HuH-7.5 (cell line): ENCODE results near the gene SLF1.
"Not testable (repeated sequence)": the region's sequence is repeated elsewhere in the genome, so short reads cannot be mapped to it uniquely, and the experiment has no call there.

ENCODE experiments used
- DNase-seq: peaks from one replicate; pipeline ENCODE4 v3.0.0; 2011; ENCODE audit warnings: low spot score

The SLF1 gene

DNA sequence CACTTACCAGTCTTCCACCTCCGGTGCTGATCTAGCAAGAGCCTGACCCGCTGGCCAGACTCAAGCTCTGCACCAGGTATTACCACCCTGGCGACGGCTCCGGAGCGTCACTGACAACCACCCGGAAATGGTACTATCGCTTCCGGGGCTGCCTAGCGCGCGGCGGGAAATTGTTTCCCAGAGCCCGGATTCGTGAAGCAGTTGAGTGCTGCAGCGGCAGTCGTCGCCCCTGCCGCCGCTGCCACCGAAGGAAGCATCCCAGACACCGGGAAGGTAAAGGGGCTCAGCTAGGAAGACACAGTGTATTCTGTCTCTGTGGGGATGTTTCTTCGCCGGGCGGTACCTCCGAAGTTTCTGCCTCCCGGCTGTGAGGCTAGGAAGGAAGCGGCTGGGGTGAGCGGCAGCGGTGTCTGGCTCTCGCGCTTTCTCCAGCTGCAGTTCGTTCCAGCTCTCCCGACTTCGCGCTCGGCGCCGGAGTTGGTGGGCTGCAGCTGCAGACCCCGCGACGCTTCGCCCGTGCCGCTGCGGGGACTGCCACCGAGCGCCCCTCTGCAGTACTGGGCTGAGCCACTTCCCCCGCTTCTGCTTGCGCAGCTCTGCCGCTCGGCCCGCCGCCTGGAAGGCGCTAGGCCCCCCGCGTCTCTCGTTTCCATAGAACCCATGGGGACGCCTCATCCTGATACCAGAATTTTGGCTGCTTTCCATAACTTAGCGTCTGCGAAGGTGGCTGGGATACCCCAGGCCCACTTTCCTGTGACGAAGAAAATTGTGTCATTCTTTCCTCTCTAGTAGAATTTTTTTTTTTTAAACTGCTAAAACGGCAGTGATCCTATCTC is at the start of gene SLF1, which contains the start of gene KIAA0825:
Gene SLF1 (plus strand): TSS at position 177 of the 836 bp plus-strand sequence. CDS start 10,142 bp downstream, outside the sequence.
Gene KIAA0825 (minus strand): TSS at position 112 of the 836 bp plus-strand sequence. CDS start 81,478 bp downstream, outside the sequence.
- DNase-seq, result peak; percentile 52

- no peak for DNase-seq
Measured at GRCh38 chr5:94571415-94571814, 47.1 kb upstream of the SLF1 start.

DNA sequence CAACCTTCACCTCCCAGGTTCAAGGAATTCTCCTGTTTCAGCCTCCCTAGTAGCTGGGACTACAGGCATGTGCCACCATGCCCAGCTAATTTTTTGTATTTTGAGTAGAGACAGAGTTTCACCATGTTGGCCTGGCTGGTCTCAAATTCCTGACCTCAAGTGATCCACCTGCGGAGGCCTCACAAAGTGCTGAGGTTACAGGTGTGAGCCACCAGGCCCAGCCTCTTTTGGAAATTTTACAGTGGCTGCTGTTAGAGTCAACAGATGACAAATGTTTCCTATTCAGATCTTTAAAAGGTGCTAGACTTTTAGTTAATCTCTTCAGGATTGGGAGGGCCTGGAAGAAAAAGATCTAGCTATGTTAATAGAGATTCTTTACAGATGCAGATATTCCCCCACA is 45.1 kb upstream of the SLF1 start:
- not testable (repeated sequence) for DNase-seq

DNA sequence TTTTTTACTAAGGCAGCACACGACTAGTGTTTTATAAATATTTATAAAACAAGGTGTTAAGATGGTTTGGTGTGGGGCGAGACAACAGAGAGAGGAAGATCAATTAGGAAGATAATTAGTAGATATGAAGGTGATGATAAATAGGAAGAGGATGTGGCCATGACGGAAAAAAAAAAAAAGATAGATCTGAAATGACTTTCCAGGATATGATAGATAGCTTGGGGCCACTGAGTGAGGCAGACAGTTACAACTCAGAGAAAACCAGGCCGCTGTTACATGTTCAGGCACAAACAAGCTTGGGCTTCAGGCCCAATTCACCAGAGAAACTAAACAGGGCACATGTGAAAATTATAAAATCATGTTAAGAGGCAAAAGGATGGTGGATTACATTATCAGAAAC is 43.3 kb upstream of the SLF1 start:
- no peak for DNase-seq

DNA sequence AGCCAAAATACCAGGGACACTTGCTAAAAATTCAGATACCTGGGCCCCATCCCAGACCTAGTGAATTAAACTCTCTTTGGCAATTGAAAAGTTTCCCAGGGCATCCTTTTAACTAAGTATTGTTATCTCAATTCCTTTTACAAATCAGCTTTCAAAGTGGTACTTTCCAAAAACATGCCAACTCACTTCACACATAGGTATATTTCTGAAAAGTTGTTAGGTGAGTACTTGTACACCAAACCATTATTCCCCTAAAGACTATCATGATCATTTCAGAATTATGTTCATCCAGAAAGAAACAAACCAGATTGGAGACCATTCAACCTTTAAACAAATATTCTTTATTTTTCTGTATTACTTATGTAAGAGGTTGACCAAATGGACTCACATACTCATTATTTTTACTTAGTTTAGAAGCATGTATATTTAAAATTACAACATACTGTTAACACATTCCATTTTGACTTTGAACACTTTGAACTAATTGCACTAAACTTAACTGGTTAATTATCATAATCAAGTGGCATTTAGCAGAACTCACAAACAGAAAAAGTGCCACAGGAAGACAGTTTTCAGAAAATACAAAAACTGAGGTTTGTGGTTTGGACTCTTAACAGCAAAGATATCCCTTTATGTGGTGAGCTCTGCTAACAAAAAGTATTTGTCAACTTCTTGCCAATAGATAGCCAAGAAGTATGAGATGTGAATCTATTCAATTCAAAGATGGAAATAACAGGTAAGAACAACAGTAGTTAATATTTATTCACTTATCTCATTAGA is 40.8 kb upstream of the SLF1 start:
- no peak for DNase-seq

DNA sequence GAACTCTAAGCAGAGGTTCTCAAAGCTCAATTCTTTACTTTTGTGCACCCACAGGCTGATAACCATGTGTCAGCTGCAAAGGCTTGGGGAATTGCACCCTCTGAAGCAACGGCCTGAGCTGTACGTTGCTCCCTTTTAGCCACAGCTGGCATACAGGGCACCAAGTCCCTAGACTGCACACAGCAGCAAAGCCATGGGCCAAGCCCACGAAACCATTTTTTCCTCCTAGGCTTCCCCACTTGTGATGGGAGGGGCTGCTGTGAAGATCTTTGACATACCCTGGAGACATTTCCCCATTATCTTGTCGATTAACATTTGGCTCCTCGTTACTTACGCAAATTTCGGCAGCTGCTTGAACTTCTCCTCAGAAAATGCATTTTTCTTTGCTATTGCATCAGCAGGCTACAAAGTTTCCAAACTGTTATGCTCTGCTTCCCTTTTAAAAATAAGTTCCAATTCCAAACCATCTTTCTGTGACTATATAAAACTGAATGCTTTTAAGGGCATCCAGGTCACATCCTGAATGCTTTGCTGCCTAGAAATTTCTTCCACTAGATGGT is 23.1 kb upstream of the SLF1 start:
- no peak for DNase-seq

GRCh38 chr5:94613583-94613982 is 4.9 kb upstream of the SLF1 start:
- no peak for DNase-seq

DNA sequence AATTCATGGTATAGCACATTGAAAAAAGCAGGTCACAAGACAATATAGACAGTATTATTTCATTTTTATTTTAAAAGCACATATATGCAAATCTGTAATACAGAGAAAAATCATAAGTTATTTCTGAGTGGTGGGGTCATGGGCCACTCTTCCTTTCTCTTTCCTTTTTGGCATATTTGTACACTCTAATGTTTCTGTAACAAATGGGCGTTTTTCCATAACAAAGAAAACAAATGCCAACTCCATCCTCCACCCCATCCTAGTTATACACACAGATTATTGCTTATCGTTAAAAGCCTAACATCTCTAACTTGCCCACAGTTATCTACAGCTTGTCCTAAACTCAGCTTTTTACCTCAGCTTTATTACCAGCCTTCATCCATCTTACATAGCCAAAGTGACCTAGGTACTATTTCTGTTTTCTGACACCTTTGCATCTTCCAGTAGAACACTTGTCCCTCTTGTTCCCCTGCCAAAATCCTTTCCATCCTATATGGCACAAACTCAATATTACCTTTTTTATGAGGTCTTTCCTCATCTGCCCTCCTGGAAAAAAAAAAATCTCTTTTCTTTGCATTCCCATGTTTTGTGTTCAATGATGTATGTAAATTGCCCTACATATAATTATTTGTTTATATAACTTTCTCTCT is 4.2 kb upstream of the SLF1 start:
- DNase-seq, result no peak

GRCh38 chr5:94615862-94616261 is 2.6 kb upstream of the SLF1 start:
- DNase-seq, result no peak

DNA sequence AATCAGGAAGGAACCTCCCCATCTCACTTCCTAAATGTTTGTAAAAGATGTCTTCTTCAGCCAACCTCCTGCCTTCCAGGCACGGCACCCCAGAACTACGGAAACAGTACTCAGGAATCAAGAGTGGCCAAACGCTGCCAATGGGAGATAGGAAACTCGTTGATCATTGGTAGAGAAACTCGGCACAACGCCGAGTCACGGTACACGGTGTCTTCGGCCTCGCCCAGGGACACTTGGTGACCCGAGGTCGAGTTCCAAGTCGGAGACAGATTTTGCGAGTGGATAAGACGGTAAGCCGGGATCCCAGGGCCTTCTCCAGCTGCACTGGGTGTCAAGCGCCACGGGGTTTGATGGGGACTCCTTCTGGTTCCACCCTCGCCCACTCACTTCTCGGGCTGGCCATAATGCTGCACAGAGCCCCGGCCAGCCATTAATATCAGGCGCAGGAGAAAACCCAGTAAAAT is 408 bp upstream of the SLF1 start:
- peak; percentile 19 for DNase-seq

- DNase-seq, result no peak
Measured at GRCh38 chr5:94620256-94620655, 1.8 kb downstream of the SLF1 start.

GRCh38 chr5:94621763-94622162 is 3.3 kb downstream of the SLF1 start:
- no peak for DNase-seq

DNA sequence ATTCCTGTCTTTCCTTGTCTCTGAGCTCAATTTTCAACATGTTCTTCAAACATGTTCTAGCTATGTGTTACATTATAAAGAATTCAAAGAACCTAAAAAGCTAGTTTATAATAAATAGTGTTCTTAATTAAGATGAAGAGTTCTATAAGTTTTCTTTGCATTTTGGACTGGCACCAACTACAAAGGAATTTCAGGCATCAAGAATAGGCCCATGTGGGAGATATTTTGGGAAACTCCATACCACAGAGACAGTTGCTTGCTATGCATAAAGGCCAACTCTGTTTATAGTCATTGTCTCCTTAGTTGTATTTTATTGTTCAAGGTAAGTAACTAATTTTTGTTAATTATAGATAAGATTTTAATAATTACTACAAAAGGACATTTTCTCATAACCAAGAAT is 4.5 kb downstream of the SLF1 start:
- no peak for DNase-seq

DNA sequence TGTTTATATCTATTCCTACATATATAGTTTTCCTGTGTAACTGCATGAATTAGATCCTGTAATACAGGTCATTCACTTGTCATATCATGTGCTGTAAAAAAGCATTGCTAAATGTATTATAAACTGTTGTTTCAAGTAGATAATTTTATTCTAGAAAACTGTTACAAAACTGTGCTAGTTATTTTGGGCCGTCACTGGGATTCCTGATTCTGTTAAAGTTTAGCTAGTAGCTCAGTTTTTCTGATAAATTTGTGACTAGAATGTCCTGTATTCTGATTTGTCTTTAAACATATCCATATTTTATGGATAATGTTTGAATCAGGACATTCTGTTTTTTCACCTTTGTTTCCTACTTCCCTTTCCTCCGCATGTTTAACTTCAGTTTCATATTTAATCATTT is 5.4 kb downstream of the SLF1 start:
- DNase-seq, result no peak

DNA sequence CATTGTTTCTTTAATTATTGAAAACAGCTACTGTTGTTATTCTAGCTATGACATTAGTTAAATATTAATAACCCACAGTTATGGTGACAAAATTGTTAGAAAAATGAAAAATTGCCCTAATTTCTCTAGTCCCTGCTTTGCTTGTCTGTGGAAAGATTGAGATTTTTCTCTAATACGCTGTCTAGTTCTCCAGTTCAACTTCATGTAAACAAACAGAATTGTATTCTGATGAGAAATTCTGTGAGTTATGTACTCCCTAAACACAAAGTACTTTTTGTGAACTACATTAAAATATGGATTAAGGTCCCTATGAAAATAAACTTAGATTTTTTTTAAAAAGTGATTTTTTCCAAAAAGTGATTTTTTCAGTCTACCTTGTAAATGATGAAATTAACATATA is 8.7 kb downstream of the SLF1 start:
- DNase-seq, result no peak

- no peak for DNase-seq
Measured at GRCh38 chr5:94632024-94632423, 13.6 kb downstream of the SLF1 start.

- no peak for DNase-seq
Measured at GRCh38 chr5:94640176-94640575, 21.7 kb downstream of the SLF1 start.

DNA sequence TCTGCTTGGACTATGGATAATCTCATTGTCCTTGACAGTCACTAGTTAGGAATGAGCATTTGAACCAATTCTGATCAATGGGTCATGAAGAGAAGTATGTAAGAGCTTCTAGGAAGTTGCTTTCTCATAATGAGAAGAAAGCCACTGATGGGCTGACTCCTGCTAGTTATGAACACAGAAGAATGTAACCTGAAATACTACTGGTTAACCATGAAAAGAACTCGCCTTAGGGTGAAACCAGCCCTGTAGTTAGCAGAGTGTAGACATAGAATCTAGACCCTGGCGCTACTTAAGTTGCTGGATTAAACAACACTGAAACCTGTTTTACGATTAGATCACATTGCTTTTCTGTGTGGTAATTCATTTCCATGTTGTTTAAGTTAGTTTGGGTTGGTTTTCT is 26.6 kb downstream of the SLF1 start:
- DNase-seq, result no peak

DNA sequence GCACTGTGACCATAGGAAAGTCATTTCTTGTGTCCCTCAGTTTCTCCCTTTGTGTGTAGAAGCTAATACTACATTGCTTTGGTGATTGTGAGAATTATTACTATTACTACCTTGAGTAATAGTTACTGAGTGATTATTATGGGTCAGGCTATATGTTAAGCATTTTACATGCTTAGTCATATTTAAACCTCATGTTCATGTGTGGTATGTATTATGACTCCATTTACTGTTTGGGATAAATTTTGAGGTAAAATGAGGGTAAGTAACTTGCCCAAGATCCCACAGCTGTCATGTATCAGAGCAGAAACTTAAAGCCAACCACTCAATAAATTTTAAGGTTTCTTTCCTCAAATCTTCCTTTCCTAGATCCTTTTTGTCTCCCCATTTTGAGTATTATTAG is 28.3 kb downstream of the SLF1 start:
- no peak for DNase-seq

DNA sequence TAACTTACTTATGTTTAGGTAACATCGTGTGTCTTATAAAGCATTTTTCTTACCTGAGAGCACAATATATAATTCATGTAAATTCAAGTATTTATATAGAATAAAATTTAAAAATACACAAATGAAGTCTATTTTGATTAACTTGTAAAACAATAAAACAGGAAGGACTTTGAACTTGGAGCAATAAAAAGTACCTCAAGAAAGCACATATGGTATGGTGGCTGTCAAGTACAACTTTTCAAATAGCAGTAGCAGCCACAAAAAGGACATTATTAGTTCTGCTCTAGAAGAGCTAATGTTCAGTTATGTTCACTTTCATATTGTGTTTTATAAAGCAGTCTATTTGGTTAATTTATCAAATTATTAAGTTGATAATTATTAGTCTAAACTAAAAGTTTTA is 31.4 kb downstream of the SLF1 start:
- DNase-seq, result no peak

DNA sequence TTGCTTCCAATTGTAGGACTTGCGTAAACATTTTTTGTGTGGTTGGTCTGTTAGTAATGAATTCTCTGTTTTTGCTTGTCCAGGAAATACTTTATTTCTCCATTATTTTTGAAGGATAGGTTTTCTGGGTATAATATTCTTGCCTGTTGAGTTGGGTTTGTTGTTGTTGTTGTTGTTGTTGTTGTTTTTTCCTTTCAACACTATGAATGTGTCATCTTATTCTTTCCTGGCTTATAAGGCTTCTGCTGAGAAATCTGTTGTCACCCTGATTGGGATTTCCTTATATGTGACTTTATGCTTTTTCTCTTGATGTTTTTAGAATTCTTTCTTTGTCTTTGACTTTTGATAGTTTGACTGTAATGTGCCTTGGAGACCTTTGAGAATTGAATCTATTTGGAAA is 39.8 kb downstream of the SLF1 start:
- DNase-seq, result no peak

- DNase-seq, result no peak
Measured at GRCh38 chr5:94660506-94660905, 42.0 kb downstream of the SLF1 start.
